AG04449 (cell line): ENCODE data around the gene MAMLD1.
"Not testable (repeated sequence)": the region's sequence is repeated elsewhere in the genome, so short reads cannot be mapped to it uniquely, and the experiment has no call there.

Experiments used
- CTCF ChIA-PET: fragments of 350-600 bp; formaldehyde crosslinking; extraction: SDS; loops from one replicate; lab custom pipeline; 2021; ENCODE audit warnings: antibody characterized with exemption; lab: Yijun Ruan, JAX
- POLR2A ChIA-PET: fragments of 400-600, 350-600 bp; formaldehyde crosslinking; extraction: SDS; loops from one replicate; lab custom pipeline; 2020; ENCODE audit warnings: antibody characterized with exemption, inconsistent platforms; lab: Yijun Ruan, JAX
- DNase-seq: peaks from one replicate; pipeline ENCODE4 v3.0.0-alpha.2; 2010; ENCODE audit warnings: low read depth, low spot score
- H3K4me3 ChIP-seq: 2 replicates; pipeline ENCODE4 v1.5.1; 2011; ENCODE audit warnings: low read depth, mild to moderate bottlenecking, control low read depth, low read length
- TF ChIP-seq, protein P1 (sequence below): IDR thresholded peaks from one replicate; pipeline ENCODE4 v1.5.1; 2011; ENCODE audit warnings: mild to moderate bottlenecking, moderate library complexity, low read length, control low read depth, inconsistent platforms; ENCODE audit not compliant: insufficient read depth; ENCODE audit errors: missing control alignments

The MAMLD1 gene

DNA sequence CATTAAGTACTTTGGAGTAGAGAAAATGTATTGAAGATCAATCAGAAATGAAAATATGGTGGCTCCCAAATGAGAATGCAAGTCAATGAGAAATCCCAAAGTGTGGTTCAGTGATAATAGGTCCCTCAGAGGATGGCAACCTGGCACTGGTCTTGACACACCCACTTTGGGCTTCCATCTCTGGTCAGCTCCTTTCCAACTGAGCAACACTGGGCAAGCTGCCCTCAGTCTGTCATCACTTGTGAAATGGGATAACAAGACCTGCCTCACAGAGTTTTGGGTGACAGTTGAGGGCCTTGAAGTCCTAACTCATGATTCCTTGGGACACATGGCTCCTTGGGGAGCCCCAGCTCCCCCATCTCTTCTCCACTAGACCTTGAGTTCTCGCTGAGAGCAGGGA lies 29.0 kb upstream of the MAMLD1 start:
- ChIA-PET POLR2A (no interaction called here), CTCF (no interaction called here)
- DNase-seq: no peak
- TF ChIP-seq, protein P1, sequence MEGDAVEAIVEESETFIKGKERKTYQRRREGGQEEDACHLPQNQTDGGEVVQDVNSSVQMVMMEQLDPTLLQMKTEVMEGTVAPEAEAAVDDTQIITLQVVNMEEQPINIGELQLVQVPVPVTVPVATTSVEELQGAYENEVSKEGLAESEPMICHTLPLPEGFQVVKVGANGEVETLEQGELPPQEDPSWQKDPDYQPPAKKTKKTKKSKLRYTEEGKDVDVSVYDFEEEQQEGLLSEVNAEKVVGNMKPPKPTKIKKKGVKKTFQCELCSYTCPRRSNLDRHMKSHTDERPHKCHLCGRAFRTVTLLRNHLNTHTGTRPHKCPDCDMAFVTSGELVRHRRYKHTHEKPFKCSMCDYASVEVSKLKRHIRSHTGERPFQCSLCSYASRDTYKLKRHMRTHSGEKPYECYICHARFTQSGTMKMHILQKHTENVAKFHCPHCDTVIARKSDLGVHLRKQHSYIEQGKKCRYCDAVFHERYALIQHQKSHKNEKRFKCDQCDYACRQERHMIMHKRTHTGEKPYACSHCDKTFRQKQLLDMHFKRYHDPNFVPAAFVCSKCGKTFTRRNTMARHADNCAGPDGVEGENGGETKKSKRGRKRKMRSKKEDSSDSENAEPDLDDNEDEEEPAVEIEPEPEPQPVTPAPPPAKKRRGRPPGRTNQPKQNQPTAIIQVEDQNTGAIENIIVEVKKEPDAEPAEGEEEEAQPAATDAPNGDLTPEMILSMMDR: no peak
- H3K4me3 ChIP-seq: no peak overlapping the region

DNA sequence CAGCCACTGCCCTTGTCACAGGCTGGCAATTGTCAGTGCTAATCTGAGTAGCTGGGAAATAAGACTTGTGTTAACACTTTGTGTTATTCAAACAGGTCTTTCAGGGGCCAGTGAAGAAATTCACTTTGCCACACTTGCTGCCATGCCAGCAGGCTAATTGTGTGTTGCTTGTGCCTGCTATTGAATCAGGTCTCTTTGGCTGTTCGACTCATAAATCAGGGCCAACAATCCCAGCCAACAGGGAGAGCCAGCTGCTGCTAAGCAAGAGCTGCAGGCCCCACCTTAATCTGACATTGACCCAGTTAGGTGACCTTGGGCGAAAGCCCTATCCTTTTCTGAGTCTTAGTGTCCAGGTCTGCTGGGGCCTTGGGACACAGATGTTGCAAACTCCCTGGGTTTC lies 28.1 kb upstream of the MAMLD1 start:
- TF ChIP-seq, protein P1: no peak
- POLR2A ChIA-PET: no interaction called here
- no peak for DNase-seq
- no peak overlapping the region for H3K4me3 ChIP-seq
- CTCF ChIA-PET: no interaction called here

DNA sequence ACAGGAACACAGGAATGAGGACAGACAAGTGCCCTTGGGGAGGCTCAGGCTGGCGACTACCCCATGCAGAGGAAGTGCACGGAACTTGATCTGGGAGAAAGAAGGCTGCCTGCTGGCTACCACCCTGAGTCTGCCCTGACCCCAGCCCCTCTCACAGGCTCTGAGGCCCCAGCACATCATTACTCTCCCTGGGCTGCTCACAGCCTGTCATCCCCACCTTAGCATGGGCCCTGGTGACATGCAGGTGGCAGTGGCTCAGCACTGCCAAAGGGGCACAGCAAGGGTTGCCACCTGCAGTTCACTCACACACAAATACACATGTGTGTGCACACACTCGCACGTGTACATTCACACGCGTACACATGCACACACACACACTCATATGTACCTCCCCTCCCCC lies 26.1 kb upstream of the MAMLD1 start:
- ChIA-PET POLR2A (no interaction called here), CTCF (no interaction called here)
- TF ChIP-seq, protein P1: no peak
- no peak overlapping the region for H3K4me3 ChIP-seq
- DNase-seq: no peak

DNA sequence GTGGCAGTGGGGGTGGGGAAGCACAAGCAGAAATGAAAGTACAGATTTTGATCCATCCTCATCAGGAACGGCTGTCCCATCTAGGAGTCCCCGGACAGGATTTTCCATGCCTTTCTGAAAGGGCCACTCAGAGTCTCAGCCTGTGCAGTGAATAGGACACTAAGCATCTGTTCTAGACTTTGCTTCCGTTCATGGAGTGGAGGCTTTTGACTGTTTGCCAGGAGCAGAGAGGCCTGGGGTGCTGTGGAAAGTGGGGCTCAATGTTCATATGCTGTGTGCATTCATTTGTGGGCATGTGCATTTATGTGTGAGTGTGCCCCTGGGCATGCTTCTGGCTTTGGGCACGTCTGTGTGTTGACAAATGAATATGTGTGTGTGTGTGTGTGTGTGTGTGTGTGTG lies 25.6 kb upstream of the MAMLD1 start:
- ChIA-PET POLR2A (no interaction called here), CTCF (no interaction called here)
- H3K4me3 ChIP-seq: no peak overlapping the region
- no peak for DNase-seq
- TF ChIP-seq, protein P1: no peak

DNA sequence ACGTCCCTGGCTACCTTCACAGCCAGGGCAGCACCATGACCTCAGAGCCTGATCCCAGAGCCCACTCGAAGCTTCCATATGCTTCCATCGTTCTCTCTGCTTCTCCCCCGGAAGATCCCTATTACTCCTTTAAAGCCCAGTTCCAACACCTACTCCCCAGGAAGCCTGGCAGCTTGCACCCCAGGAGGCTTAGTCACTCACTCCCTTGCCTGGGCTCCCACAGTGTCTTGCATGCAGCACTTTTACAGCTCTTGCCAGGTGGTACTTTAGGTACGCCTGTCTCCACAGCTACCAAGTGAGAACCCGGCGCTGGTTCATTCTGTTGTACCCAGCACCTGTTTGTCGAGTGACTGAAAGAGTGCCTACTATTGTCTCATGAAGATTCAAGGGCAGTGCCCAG lies 24.5 kb upstream of the MAMLD1 start:
- POLR2A ChIA-PET: no interaction called here
- CTCF ChIA-PET: no interaction called here
- no peak for DNase-seq
- no peak overlapping the region for H3K4me3 ChIP-seq
- TF ChIP-seq, protein P1: no peak

DNA sequence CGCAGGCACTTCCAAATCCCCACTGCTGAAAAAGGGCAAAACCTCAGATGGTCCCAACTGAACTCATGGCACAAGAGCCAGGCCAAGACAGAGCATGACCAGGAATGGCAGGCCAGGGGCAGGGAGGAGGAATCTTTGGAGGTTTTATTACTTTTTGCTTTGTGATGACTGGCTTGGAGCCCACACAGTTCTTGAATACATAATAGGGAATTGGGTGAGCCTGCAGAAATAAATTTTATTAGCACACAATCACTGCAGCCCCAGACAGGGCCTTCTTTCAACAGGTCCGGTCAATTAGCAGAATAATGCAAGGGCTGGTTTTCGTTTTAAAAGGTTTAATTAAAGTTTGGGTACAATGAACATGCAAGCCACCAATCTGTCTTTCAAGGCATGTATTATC lies 23.4 kb upstream of the MAMLD1 start:
- TF ChIP-seq, protein P1: no peak
- POLR2A ChIA-PET: no interaction called here
- no peak for DNase-seq
- CTCF ChIA-PET: no interaction called here
- no peak overlapping the region for H3K4me3 ChIP-seq

DNA sequence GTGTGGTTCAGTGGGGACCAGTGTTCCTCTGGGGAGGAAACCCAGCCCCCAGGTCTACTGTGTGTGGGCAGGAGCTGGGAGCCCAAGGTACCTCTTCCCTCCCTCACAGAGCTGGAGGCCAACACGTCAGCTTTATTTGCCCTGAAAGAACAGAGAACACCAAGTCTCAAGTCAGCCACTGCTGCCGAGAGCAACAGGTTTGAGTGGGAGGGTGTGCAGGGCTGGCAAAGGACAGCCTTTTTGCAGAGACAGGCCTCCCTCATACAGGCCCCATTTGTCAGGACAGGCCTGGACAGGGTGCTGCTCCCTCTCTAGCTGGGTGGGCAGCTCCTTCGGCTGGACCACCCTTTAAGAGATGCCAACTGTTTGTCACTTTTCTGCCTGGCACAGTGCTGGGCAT lies 22.8 kb upstream of the MAMLD1 start:
- DNase-seq, CTCF ChIA-PET, H3K4me3 ChIP-seq, POLR2A ChIA-PET: not testable (repeated sequence)
